Measurements from ENCODE around the gene MAP2K5.

GRCh38 chr15:67544475-67544874 lies 2.0 kb downstream of the MAP2K5 start:
- no peak for TF ChIP-seq CTCF (conservative IDR thresholded peaks at IDR 0.05)
- TF ChIP-seq ZFX (IDR thresholded peaks at IDR 0.05): no peak
